Measurements from ENCODE around the gene FADS3. TPM values are rescaled to one million over a fixed set of nuclear protein-coding genes. Genes with fewer than 3 reads are reported as not detected.

FADS3 gene
- total RNA-seq, 1 experiment from 2014 or later, result 65.8 TPM

GRCh38 chr11:61880454-61880853, 10.9 kb downstream of the FADS3 start:
- CTCF ChIA-PET, result interaction anchor here (0.9 to 1.9 kb wide), 2 partner anchors 17 to 227 kb away, joined by 3 to 8 read pairs; no protein-coding TSS in a partner anchor

More at GRCh38 chr11:61880454-61880853, 10.9 kb downstream of the FADS3 start:
- RAD21 ChIA-PET (ENCODE audit: low non-redundant PET in 1 of 2, low total read pairs in 2 of 2, uncharacterized antibody in 2 of 2, unreplicated experiment in 2 of 2), result interaction anchor here in 1 of 2 experiments (0.5 kb wide), 1 partner anchor 35 kb away, joined by 4 read pairs; no protein-coding TSS in a partner anchor
- no peak overlapping the region for H3K4me3 ChIP-seq (replicated peaks in 1 of 2; ENCODE audit: low read depth in 1 of 2, low read length in 2 of 2)
- POLR2A ChIA-PET, result interaction anchor here (1.7 kb wide), 1 partner anchor 68 kb away, joined by 5 read pairs; no protein-coding TSS in a partner anchor
- H3K4me1 ChIP-seq (ENCODE audit: control insufficient read depth in 1 of 2, insufficient read depth in 2 of 2, low read length in 2 of 2), result peaks cover 7 to 13% of the 10 kb centered on the region in 2 experiments; a peak in 3 of 4 replicates
- intact Hi-C loops (cut with micrococcal nuclease), result no loop called here
- no peak overlapping the region for H3K27ac ChIP-seq (ENCODE audit: low read depth, low read length)
- H3K4me2 ChIP-seq (ENCODE audit: low read length), result no peak overlapping the region
- no peak overlapping the region for H2AFZ ChIP-seq (ENCODE audit: low read depth, low read length, poor library complexity, severe bottlenecking)
- no peaks in the 10 kb centered on the region for H3K9me2 ChIP-seq (ENCODE audit: insufficient read depth)
- H3K9me3 ChIP-seq (ENCODE audit: control insufficient read depth in 1 of 2, insufficient read depth in 1 of 2, low read depth in 1 of 2, low read length in 2 of 2), result no peaks in the 10 kb centered on the region
- no peaks in the 10 kb centered on the region for H3K27me3 ChIP-seq (ENCODE audit: insufficient read depth, low read length)
- ATAC-seq (no peak), DNase-seq (ENCODE audit: low read depth, low spot score) (no peak)
- BruUV-seq (replicated peaks), result no TSS peak
- H3K36me3 ChIP-seq (ENCODE audit: control insufficient read depth in 1 of 2, insufficient read depth in 2 of 2, low read length in 2 of 2), result no peaks in the 10 kb centered on the region; a peak in 1 of 4 replicates
- TF ChIP-seq, protein P1, sequence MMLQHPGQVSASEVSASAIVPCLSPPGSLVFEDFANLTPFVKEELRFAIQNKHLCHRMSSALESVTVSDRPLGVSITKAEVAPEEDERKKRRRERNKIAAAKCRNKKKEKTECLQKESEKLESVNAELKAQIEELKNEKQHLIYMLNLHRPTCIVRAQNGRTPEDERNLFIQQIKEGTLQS (IDR thresholded peaks at IDR 0.05), result no peak
- TF ChIP-seq MAX (IDR thresholded peaks at IDR 0.05), result no peak
- no peak for TF ChIP-seq SP1 (IDR thresholded peaks at IDR 0.05; ENCODE audit: low read depth)
- no peak for TF ChIP-seq POLR2A (IDR thresholded peaks at IDR 0.05; ENCODE audit: borderline replicate concordance, extremely low read depth, insufficient read depth, insufficient read length)
- no peak for TF ChIP-seq SIN3A (IDR thresholded peaks at IDR 0.05; ENCODE audit: low read depth)
- no peak for TF ChIP-seq EZH2 (IDR thresholded peaks at IDR 0.05)
- TF ChIP-seq YY1 (IDR thresholded peaks at IDR 0.05; ENCODE audit: extremely low read depth, insufficient replicate concordance, low read depth, low read length), result no peak
- TF ChIP-seq POLR2AphosphoS5 (IDR thresholded peaks at IDR 0.05; ENCODE audit: low read depth, low read length), result no peak
- no peak for TF ChIP-seq TCF7L2 (IDR thresholded peaks at IDR 0.05; ENCODE audit: borderline replicate concordance, extremely low read depth, insufficient read depth, insufficient read length)
- TF ChIP-seq RAD21 (IDR thresholded peaks at IDR 0.05; ENCODE audit: low read depth), result no peak
- no peak for TF ChIP-seq REST (IDR thresholded peaks at IDR 0.05; ENCODE audit: low read depth)
- TF ChIP-seq ELF1 (IDR thresholded peaks at IDR 0.05; ENCODE audit: borderline replicate concordance, low read depth), result no peak
- no peaks in the 10 kb centered on the region for H3K79me2 ChIP-seq (ENCODE audit: insufficient read depth, low read length)
- no peaks in the 10 kb centered on the region for H4K20me1 ChIP-seq (ENCODE audit: insufficient read depth)
- no peak overlapping the region for H3K9ac ChIP-seq (ENCODE audit: low read length)

Data from HCT116 (cell line).